Measurements from ENCODE around the gene HNRNPUL2.

HNRNPUL2 gene

DNA sequence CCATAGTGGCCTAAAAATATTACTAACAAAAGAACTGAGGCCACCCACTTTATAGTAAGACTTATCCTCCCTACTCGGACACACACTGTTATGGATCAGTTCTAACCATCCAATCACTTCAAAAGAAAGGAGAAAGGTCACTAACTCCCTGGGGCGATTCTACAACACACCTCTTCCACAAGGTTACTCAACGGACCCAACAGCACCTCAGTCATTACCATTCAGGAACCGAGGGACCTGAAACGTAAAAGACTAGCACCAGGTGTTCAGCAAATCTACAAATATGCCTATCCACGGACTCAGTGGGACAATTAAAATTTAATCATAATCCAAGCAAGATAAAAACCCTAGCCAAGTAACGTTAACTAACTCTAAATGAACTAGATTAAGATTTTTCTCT, 1.6 kb downstream of the HNRNPUL2 start:
- TF ChIP-seq, protein P1, sequence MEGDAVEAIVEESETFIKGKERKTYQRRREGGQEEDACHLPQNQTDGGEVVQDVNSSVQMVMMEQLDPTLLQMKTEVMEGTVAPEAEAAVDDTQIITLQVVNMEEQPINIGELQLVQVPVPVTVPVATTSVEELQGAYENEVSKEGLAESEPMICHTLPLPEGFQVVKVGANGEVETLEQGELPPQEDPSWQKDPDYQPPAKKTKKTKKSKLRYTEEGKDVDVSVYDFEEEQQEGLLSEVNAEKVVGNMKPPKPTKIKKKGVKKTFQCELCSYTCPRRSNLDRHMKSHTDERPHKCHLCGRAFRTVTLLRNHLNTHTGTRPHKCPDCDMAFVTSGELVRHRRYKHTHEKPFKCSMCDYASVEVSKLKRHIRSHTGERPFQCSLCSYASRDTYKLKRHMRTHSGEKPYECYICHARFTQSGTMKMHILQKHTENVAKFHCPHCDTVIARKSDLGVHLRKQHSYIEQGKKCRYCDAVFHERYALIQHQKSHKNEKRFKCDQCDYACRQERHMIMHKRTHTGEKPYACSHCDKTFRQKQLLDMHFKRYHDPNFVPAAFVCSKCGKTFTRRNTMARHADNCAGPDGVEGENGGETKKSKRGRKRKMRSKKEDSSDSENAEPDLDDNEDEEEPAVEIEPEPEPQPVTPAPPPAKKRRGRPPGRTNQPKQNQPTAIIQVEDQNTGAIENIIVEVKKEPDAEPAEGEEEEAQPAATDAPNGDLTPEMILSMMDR (IDR thresholded peaks at IDR 0.05; ENCODE audit: low read depth, low read length, poor library complexity, severe bottlenecking), result no peak
- no peak for TF ChIP-seq EZH2phosphoT487 (IDR thresholded peaks at IDR 0.05; ENCODE audit: borderline replicate concordance, low read length)
- H3F3A ChIP-seq (ENCODE audit: control insufficient read depth, insufficient read depth), result no peaks in the 10 kb centered on the region; the same call in 1 of the 2 replicates
- H3K27me3 ChIP-seq (ENCODE audit: control insufficient read depth, low read length), result no peaks in the 10 kb centered on the region
- peaks cover 88% of the 10 kb centered on the region for H3K79me2 ChIP-seq (ENCODE audit: control insufficient read depth, low read length)
- H3K36me3 ChIP-seq (ENCODE audit: control insufficient read depth, low read length), result peaks cover 75% of the 10 kb centered on the region
- H4K20me1 ChIP-seq (ENCODE audit: control insufficient read depth, insufficient read depth, low read depth, low read length), result peaks cover 25% of the 10 kb centered on the region
- no peaks in the 10 kb centered on the region for H3K9me3 ChIP-seq (ENCODE audit: control insufficient read depth, insufficient read depth, low read length)
- H3K9me2 ChIP-seq (replicated peaks; ENCODE audit: control insufficient read depth, low read length), result no peaks in the 10 kb centered on the region
- peaks cover 24% of the 10 kb centered on the region for H3K4me1 ChIP-seq (ENCODE audit: control insufficient read depth, low read length)
- H3K4me2 ChIP-seq (ENCODE audit: low read length), result peak overlapping the region; percentile 85
- H3K27ac ChIP-seq (ENCODE audit: low read depth, low read length), result peak overlapping the region; percentile 92
- peak overlapping the region; percentile 90 for H3K4me3 ChIP-seq (ENCODE audit: low read length)

GRCh38 chr11:62724171-62724570, 3.1 kb downstream of the HNRNPUL2 start:
- no peak overlapping the region for H3K27ac ChIP-seq (ENCODE audit: low read depth, low read length)
- peaks cover 14% of the 10 kb centered on the region for H3K4me1 ChIP-seq (ENCODE audit: control insufficient read depth, low read length)
- H3K9me3 ChIP-seq (ENCODE audit: control insufficient read depth, insufficient read depth, low read length), result no peaks in the 10 kb centered on the region
- H3F3A ChIP-seq (ENCODE audit: control insufficient read depth, insufficient read depth), result no peaks in the 10 kb centered on the region; the same call in 1 of the 2 replicates
- H3K79me2 ChIP-seq (ENCODE audit: control insufficient read depth, low read length), result peaks cover 86% of the 10 kb centered on the region
- H3K9me2 ChIP-seq (replicated peaks; ENCODE audit: control insufficient read depth, low read length), result no peaks in the 10 kb centered on the region
- peak overlapping the region; percentile 90 for H3K4me3 ChIP-seq (ENCODE audit: low read length)
- peaks cover 25% of the 10 kb centered on the region for H4K20me1 ChIP-seq (ENCODE audit: control insufficient read depth, insufficient read depth, low read depth, low read length)
- peaks cover 83% of the 10 kb centered on the region for H3K36me3 ChIP-seq (ENCODE audit: control insufficient read depth, low read length)
- TF ChIP-seq, protein P1 (IDR thresholded peaks at IDR 0.05; ENCODE audit: low read depth, low read length, poor library complexity, severe bottlenecking), result no peak
- no peak for TF ChIP-seq EZH2phosphoT487 (IDR thresholded peaks at IDR 0.05; ENCODE audit: borderline replicate concordance, low read length)
- H3K27me3 ChIP-seq (ENCODE audit: control insufficient read depth, low read length), result no peaks in the 10 kb centered on the region
- peak overlapping the region; percentile 85 for H3K4me2 ChIP-seq (ENCODE audit: low read length)

DNA sequence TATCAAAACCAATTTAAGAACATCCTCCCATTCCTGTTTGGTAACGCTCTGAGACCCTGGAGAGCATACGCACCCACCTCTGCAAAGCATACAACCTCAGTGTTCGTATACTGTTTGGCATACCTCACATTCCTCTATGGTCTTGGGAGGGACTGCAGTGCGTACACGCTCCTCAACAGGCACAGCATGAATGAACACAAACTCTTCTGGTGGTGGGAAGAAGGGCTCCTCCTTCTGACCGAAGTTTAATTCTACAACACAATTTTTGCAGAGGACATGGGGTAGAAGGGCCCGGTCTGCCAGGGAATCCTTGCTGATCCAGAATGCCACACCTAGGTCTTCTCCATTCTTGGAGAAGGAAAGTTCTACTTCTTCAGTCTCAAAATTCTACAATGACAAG, 5.3 kb downstream of the HNRNPUL2 start:
- Histone ChIP-seq H3K4me2 (ENCODE audit: low read length) (no peak overlapping the region), H3K9me3 (ENCODE audit: control insufficient read depth, insufficient read depth, low read length) (no peaks in the 10 kb centered on the region), H3F3A (ENCODE audit: control insufficient read depth, insufficient read depth) (0 out of 2 replicates have a peak, but pooled peaks cover 5% of the 10 kb centered on the region), H3K36me3 (ENCODE audit: control insufficient read depth, low read length) (peaks cover 98% of the 10 kb centered on the region), H4K20me1 (ENCODE audit: control insufficient read depth, insufficient read depth, low read depth, low read length) (peaks cover 25% of the 10 kb centered on the region), H3K27me3 (ENCODE audit: control insufficient read depth, low read length) (no peaks in the 10 kb centered on the region), H3K4me3 (ENCODE audit: low read length) (no peak overlapping the region), H3K4me1 (ENCODE audit: control insufficient read depth, low read length) (peaks cover 14% of the 10 kb centered on the region), H3K79me2 (ENCODE audit: control insufficient read depth, low read length) (peaks cover 91% of the 10 kb centered on the region), H3K9me2 (replicated peaks; ENCODE audit: control insufficient read depth, low read length) (no peaks in the 10 kb centered on the region), H3K27ac (ENCODE audit: low read depth, low read length) (no peak overlapping the region)
- TF ChIP-seq, protein P1 (IDR thresholded peaks at IDR 0.05; ENCODE audit: low read depth, low read length, poor library complexity, severe bottlenecking), result no peak
- TF ChIP-seq EZH2phosphoT487 (IDR thresholded peaks at IDR 0.05; ENCODE audit: borderline replicate concordance, low read length), result no peak
